ENCODE measurements around the gene SEC14L6. TPM values are rescaled to one million over a fixed set of nuclear protein-coding genes. Genes with fewer than 3 reads are reported as not detected.

SEC14L6 gene
- total RNA-seq, 4 donors from 2014 or later, result 1.2 to 1.5 (median 1.4) TPM; not detected in 1

DNA sequence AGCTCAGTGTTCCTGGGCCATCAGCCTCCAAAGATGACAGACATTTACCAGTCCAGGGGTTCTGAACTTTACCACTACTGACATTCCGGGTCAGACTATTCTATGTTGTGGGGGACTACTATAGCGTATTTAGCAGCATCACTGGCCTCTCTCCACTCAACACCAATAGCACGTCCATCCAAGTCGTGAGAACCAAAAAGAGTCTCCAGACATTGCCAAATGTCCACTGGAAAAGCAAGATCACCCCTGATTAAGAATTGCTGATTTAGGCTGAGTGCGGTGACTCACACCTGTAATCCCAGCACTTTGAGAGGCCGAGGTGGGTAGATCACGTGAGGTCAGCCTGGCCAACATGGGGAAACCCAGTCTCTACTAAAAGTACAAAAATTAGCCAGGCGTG lies 39.9 kb upstream of the SEC14L6 start:
- 97% methylated on average over 8 of the region's 8 CpGs for WGBS
- Histone ChIP-seq H3K36me3 (peaks cover 72 to 84% (median 78%) of the 10 kb centered on the region in 4 donors), H3K4me3 (no peak overlapping the region), H3K9me3 (no peaks in the 10 kb centered on the region), H3K4me1 (peaks cover 15 to 19% (median 17%) of the 10 kb centered on the region in 4 donors), H3K27me3 (no peaks in the 10 kb centered on the region), H3K27ac (replicated peaks in 1 of 4) (no peak overlapping the region)
- TF ChIP-seq EP300 (IDR thresholded peaks at IDR 0.05), result no peak
- no peak for TF ChIP-seq POLR2A (IDR thresholded peaks at IDR 0.05; ENCODE audit: low read depth)
- no peak for TF ChIP-seq POLR2AphosphoS5 (IDR thresholded peaks at IDR 0.05)
- TF ChIP-seq, protein P1, sequence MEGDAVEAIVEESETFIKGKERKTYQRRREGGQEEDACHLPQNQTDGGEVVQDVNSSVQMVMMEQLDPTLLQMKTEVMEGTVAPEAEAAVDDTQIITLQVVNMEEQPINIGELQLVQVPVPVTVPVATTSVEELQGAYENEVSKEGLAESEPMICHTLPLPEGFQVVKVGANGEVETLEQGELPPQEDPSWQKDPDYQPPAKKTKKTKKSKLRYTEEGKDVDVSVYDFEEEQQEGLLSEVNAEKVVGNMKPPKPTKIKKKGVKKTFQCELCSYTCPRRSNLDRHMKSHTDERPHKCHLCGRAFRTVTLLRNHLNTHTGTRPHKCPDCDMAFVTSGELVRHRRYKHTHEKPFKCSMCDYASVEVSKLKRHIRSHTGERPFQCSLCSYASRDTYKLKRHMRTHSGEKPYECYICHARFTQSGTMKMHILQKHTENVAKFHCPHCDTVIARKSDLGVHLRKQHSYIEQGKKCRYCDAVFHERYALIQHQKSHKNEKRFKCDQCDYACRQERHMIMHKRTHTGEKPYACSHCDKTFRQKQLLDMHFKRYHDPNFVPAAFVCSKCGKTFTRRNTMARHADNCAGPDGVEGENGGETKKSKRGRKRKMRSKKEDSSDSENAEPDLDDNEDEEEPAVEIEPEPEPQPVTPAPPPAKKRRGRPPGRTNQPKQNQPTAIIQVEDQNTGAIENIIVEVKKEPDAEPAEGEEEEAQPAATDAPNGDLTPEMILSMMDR (IDR thresholded peaks at IDR 0.05), result no peak
- intact Hi-C loops (cut with DNase I), result no loop called here
- no peak for DNase-seq (ENCODE audit: extremely low spot score)

DNA sequence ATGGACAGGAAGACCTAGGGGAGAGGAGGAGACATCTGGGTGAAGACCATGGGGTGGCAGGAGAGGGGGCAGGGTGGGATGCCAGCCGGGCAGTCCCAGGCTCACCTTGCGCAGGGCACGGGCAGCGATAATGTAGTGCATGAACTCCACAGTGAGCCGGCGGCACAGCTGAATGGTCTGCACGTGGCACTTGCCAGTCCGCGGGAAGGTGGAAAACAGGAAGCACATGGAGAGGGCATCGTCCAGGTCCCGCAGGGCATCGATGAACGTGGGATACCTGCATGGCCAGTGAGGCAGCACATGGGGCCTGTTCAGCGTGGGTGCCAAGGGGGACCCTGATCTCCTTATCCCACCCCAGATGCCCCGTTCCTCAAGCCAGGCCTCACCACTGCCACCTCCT lies 37.9 kb upstream of the SEC14L6 start:
- TF ChIP-seq, protein P1 (IDR thresholded peaks at IDR 0.05), result no peak
- TF ChIP-seq POLR2A (IDR thresholded peaks at IDR 0.05; ENCODE audit: low read depth) (no peak), EP300 (IDR thresholded peaks at IDR 0.05) (no peak), POLR2AphosphoS5 (IDR thresholded peaks at IDR 0.05) (no peak)
- Histone ChIP-seq H3K4me3 (no peak overlapping the region), H3K27me3 (no peaks in the 10 kb centered on the region), H3K9me3 (no peaks in the 10 kb centered on the region), H3K4me1 (no peaks in the 10 kb centered on the region), H3K36me3 (peaks cover 92 to 100% (median 98%) of the 10 kb centered on the region in 4 donors), H3K27ac (replicated peaks in 1 of 4) (no peak overlapping the region)
- DNase-seq (ENCODE audit: extremely low spot score), result no peak
- 92% methylated on average over 15 of the region's 15 CpGs for WGBS
- intact Hi-C loops (cut with DNase I), result no loop called here

DNA sequence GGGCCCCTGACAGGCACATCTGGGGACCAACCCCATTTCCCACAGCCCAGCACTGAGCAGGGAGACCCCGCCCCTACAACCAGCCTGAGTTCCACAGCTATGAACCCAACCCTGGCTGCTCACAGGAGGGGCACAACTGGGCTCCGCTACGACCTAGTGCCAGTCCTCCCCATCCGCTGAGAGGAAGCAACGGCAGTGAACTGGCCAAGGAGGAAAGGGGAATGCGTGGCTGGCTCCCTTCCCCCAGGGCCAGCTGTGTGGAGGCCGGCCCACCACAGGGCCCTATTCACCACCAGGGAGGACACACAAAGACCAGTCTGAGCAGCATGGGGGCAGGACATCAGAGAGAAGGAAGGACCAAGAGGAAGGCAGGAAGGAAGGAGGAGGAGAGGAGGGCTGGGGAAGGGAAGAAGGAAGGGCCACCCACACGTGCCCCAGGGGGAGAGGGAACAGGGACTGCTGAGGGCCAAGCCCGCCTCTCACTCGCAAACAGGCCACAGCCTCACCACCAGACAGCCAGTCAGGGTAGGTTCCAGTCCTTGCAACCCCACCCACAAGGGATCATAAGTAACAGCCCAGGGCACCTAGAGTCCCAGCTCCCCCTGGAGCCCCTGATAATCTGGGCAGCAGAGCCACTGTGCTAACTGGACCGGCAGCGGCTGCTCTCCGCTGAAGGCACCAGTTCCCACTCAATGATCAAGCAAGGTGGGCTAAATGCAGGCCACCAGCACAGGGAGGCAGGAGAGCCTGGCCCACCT lies 36.4 kb upstream of the SEC14L6 start:
- H3K27ac ChIP-seq (replicated peaks in 1 of 4), result no peak overlapping the region
- intact Hi-C loops (cut with DNase I), result no loop called here
- no peaks in the 10 kb centered on the region for H3K4me1 ChIP-seq
- no peaks in the 10 kb centered on the region for H3K27me3 ChIP-seq
- no peak overlapping the region for H3K4me3 ChIP-seq
- TF ChIP-seq, protein P1 (IDR thresholded peaks at IDR 0.05), result no peak
- no peak for TF ChIP-seq POLR2A (IDR thresholded peaks at IDR 0.05; ENCODE audit: low read depth)
- no peak for TF ChIP-seq EP300 (IDR thresholded peaks at IDR 0.05)
- 87% methylated on average over 9 of the region's 13 CpGs for WGBS
- no peak for DNase-seq (ENCODE audit: extremely low spot score)
- H3K9me3 ChIP-seq, result no peaks in the 10 kb centered on the region
- peaks cover 96 to 100% (median 100%) of the 10 kb centered on the region in 4 donors for H3K36me3 ChIP-seq

DNA sequence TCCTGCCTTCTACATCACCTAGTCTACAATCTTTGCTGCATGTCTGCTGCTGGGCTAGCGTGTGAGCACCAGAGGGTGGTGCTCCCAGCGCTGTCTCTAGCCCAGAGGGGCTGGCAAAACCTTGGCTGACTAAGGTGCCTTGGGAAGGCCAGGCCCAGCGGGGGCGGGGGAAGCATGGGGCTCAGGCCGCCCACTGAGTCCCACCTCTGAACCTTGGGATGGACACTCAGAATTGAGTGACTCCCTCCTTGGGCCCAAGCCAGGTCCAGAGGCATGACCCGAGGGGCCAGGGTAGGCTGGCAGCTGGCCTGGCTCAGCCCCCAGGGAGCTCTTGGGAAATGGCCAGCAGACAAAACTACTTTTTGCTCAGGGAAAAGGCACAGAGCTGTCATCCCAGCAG lies 35.5 kb upstream of the SEC14L6 start:
- no peak overlapping the region for H3K4me3 ChIP-seq
- no peak overlapping the region for H3K27ac ChIP-seq (replicated peaks in 1 of 4)
- intact Hi-C loops (cut with DNase I), result no loop called here
- no peak for DNase-seq (ENCODE audit: extremely low spot score)
- WGBS, result 60% methylated on average over 1 of the region's 6 CpGs
- H3K9me3 ChIP-seq, result no peaks in the 10 kb centered on the region
- no peaks in the 10 kb centered on the region for H3K4me1 ChIP-seq
- no peaks in the 10 kb centered on the region for H3K27me3 ChIP-seq
- H3K36me3 ChIP-seq, result peaks cover 96 to 100% (median 100%) of the 10 kb centered on the region in 4 donors
- TF ChIP-seq, protein P1 (IDR thresholded peaks at IDR 0.05), result no peak
- TF ChIP-seq POLR2AphosphoS5 (IDR thresholded peaks at IDR 0.05), result no peak
- TF ChIP-seq POLR2A (IDR thresholded peaks at IDR 0.05; ENCODE audit: low read depth), result no peak
- TF ChIP-seq EP300 (IDR thresholded peaks at IDR 0.05), result no peak

All from esophagus muscularis mucosa (tissue), 4 donors.